ENCODE data around the gene MAP4K2.

MAP4K2 gene

GRCh38 chr11:64810891-64811272 lies 7.9 kb upstream of the MAP4K2 start:
- DNase-seq, result no peak

DNA sequence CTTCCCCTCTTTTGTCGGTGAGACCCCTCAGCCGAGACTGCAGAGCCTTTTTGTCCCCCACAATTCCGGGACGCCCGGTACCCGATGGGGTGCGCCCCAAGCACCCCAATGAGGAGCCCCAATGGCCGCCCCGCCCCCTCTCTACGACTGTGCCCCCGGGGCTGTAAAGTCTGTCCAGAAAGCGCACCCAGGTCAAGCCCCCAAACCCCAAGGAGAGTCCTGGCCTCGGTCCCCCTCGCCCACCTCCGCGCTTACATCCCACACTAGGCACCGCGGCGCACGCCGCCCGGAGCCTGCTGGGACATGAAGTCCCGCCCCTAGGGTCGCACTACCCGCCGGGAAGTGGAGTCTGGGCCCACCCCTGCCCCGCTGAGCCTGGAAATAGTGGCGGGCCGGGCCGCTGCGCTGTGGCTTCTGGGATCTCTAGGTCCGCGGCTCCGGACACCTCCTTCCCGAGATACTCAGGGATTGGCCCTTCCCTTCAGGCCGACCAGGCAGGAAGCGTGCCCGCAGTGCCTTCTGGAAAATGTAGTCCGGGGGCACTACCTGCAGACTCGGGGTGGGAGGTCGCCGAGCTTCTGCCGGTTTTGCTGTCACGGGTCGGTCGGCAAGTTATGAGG lies 7.4 kb upstream of the MAP4K2 start, which contains the start of gene MEN1:
Gene MEN1, minus strand, starts transcription at position 281 of the 620 bp plus-strand sequence. CDS start 442 bp downstream, outside the sequence.
- DNase-seq, result peak; percentile 92

- DNase-seq, result no peak
These were observed 6.8 kb upstream of the MAP4K2 start for GRCh38 chr11:64809781-64810241.

DNA sequence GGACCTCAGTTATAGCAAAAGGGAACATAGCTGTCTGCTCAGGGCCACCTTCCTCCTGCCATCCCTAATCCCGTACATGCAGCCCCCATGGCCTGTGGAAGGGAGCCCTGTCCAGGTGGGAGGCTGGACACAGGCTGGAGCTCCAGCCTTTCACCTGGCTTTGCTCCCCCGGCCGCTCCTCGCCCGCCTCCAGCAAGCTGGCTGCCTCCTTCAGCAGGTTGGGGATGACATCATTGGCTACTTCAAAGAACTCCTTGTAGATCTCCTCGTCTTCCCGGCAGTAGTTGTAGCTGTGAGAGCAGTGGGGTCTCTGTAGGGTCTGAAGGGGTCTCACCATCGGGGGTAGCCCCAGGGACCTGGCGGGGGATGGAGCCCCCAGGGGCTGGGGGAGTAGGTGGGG lies 2.5 kb upstream of the MAP4K2 start:
- no peak for DNase-seq

- DNase-seq, result no peak
These were observed 1.6 kb upstream of the MAP4K2 start for GRCh38 chr11:64804346-64805210.

- DNase-seq, result no peak
These were observed 882 bp upstream of the MAP4K2 start for GRCh38 chr11:64803846-64804345.

DNA sequence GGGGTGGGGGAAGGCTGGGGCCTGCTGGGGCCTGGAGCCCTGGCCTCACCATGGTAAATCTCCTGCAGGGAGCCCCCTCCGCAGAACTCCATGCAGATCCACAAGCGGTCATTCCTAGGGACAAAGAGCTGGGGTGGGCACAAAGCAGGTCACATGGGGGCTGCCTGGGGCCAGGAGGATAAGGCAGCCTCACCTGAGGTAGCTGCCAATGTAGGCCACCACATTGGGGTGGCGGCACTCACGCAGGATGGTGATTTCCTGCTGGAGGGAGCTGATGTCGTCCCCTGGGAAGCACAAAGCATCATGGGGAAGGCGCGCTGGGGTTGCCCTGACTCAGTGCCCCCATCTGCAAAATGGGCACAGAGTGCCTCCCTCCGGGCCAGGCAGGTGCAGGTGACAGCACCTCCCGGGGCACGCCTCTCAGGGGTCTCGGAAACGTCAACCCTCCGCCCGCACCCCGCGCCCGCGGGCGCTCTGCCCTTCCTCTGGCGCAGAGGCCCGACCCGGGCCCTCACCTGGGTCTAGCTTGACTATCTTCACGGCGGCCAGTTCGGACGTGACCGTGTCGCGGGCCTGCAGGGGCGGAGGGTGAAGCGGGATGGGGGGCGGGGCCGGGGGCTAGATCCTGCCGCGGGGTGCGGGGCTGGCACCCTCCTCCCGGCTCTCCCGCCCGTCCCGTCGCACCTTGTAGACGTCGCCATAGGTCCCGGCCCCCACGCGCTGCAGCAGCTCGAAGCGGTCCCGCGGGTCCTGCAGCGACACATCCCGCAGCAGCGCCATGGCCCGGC lies 450 bp downstream of the MAP4K2 start:
- DNase-seq, result peak; percentile 53

DNA sequence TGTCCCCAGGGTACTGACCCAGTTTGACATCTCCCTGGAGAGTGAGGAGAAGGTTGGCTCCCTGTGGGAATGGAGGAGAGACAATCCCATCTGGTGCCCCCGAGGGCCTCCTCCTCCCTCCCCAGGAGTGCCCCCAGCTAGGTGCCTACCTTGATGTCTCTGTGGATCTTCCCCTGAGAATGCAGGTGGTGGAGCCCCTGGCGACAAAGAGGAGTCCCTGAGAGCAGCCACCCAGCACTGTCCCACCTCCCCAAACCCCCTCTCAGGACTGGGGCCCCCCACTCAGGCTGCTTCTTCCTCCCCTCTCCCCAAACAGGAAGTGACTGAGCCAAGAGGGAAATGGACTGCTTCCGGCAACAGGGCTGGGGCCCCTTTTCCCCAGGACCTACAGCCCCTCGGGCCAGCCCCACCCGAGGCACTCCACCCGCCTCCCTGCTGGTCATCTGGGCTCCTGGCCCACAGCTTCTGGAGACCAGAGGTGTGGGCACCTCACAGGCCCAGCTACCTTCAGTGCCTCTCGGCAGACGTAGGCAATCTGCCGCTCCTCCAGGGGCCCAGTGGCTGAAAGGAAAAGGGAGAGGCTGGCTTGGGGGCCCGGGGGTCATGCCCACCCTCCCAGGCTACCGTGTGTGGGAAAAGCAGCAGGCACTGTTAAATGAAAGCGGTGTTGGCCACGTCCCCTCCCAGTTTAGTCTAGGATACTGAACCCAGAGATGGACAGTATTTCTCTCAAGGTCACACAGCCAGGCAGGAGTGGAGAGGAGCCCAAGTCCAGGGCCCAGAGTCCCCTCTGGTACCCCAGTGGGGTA lies 1.2 kb downstream of the MAP4K2 start:
- peak; percentile 25 for DNase-seq

DNA sequence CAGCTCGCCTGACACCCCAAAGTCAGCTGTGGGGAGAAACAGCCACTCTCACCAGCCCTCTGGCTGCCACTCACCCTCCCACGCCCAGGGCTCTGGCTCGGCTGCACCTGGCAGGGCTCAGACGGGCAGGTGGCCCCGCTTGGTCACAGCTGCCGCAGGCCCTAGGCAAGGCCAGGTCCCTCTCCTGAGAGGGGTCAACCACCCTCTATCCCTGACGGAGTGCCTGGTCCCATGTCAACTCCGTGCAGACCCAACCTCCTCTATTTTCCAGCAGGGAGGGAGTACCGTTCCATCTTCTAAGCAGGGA lies 1.9 kb downstream of the MAP4K2 start:
- DNase-seq, result no peak

DNA sequence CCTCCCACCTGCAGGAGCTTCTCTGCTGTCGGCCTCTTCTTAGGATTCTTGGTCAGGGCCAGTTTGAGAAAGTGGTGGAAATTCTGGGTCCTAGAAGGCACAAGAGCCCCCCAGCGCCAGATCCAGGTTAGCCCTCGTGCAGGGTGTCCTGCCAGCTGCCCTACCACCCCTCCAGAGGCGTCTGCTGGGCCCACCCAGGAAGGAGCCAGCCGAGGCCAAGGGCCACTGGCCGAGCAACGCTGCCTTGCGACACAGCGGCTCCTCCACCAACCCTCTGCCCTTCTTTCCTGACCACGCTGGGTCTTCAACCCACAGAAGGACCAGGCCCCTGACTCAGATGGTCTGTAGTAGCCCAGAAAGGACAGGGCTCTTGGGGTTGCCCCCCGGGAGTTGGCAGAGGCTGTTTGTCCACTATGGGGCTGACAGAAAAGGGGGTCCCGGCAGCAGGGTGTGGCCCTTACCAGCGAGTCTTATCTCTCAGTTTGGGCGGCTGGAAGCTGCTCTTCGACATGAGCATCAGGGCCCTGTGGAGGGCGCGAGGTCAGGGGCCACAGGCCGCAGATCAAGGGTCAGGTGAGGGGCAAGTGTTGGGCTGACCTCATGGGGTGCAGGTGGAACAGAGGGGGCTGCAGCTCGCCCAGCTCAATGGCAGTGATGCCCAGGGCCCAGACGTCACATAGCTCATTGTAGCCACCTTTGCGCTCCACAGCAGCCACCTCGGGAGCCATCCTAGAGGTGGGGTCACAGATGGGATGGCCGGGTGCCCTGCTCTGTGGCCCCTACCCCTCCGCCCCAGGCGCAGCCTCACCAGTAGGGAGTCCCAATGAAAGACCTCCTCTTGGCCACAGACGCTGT lies 2.5 kb downstream of the MAP4K2 start:
- DNase-seq, result no peak

GRCh38 chr11:64799623-64800302 lies 3.3 kb downstream of the MAP4K2 start:
- DNase-seq, result no peak

DNA sequence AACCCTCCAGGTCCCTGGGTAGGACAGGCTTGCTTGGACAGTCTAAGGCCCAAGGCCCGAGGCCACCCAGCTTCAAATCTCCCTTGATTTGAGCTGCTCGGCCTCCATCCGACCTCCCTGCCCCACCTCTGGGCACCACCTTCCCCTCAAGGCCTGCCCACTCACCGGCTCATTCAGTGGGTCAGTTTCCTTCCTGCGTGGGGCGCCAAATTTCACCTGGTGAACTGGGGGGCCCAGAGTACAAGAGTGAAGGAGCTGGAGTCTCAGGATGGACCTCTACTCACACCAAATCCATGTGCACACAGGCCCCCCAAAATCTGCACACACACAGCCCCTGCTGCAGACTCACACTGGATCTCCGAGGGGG lies 3.8 kb downstream of the MAP4K2 start:
- DNase-seq, result no peak

- DNase-seq, result no peak
These were observed 6.1 kb downstream of the MAP4K2 start for GRCh38 chr11:64796757-64797541.

GRCh38 chr11:64796047-64796756 lies 6.8 kb downstream of the MAP4K2 start:
- no peak for DNase-seq

GRCh38 chr11:64794526-64794925 lies 8.5 kb downstream of the MAP4K2 start:
- DNase-seq, result no peak

DNA sequence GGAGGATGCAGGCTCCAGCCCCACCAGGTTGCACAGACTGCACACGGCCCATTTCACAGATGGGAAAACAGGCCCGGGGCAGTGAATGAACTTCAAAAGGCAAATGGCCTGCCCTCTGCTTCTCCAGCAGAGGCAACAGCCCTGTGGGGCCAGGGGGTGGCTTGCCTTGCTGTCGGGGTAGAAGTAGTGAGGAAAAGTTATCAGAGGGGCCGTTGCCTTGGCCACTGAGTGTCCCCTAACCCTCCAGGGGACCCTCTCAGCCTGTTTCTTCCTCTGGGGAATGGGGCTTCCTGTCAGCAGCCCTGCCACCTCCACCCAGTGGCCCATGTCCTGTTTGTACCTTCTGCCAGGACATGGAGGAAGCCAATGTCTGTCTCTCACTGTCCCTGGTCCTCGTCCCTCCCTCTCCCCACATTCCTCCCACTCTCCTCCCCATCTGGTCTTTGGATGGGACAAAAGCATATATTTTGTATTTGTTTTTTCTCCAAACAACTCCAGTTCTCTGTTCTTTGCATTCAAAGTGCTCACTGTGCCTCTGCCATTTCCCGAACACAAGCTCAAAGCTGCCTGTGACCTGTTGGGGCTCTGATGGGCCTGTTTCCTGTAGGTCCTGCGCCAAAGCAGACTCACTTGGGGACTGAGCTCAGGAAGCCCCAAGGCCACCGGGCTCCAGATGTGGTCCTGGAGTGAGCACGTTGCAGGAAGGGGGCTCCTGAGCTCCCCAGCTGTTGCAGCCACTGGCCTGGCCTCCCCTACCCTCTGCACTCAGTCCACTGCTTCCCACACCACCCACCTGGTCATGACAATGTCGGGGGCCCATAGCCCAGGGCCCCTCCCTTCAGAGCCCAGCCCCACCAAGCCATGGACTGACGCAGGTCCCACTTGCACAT lies 9.5 kb downstream of the MAP4K2 start:
- no peak for DNase-seq

DNA sequence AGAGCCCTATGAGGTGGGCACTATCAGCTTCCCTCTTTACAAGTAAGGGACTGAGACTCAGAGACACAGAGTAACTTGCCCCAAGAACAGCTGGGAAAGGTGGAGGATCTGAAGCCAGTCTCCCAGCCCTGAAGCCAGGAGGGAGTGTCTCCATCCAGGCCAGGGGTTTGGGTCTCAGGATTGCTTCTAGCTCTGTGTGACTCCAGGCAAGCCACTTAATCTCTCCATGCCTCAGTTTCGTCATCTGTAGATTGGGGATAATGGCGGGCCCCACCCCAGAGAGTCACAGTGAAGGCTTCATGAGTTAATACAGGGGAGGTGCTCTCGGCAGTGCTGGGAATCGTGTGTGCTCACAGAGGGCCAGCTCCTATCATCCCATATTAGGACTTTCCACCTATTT lies 10.5 kb downstream of the MAP4K2 start:
- DNase-seq, result no peak

DNA sequence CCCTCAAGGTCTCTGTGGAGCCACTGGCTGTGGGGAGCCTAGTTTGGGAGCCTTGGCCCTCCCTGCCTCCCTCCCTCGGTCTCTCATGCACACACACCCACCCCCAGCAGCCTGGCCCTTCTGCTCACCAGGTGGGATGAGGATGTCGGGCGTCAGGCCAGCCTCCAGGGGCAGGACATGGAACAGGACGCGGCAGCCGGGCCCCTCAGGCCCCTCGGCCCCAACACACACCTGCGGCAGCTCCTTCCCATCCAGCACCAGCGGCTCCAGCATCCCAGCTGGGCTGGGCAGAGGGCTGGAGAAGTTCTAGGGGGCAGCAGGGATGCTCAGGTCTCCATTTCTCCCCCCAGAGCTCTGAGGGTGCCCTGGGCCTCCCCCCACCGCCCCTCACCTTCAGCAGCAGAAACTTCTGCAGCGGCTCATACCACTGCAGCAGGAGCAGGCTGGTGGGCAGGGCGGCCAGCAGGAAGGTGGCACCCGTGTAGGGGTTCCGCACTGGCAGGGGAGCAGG lies 11.2 kb downstream of the MAP4K2 start:
- DNase-seq, result no peak
